Measurements from ENCODE around the gene ZNF555.

- TF ChIP-seq CTCF (IDR thresholded peaks at IDR 0.05): no peak
- no peak for TF ChIP-seq EZH2phosphoT487 (IDR thresholded peaks at IDR 0.05)
Measured at GRCh38 chr19:2793577-2793976, 47.7 kb upstream of the ZNF555 start.

Data from neural progenitor cell (in vitro differentiated cells).